ENCODE results near the gene REV3L.

REV3L gene

DNA sequence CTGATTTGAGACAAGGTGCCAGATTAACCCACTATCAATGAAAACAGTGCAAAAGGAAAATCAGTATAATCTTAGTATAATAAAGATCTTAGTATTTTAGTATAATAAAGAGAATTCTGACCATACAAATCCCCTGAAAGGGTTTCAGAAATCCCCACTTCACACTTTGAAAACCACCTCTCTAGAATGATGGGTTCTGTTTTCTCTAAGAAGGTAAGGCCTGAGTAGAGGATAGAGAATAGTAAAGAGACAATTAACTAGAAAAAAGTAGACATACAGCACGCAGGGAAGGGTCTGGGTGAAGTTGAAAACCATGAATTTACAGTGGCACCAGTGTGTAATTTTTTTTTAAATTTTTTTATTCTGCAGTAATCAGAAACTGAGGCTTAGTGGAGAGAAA is 73.6 kb downstream of the REV3L start:
- no CpG with 5 or more reads among the region's 1 CpG for WGBS (ENCODE audit: extremely low coverage, insufficient coverage, low lambda C conversion rate)
- H2BK120ac ChIP-seq (ENCODE audit: low read depth, low read length), result no peak overlapping the region
- no peak overlapping the region for H4K5ac ChIP-seq (ENCODE audit: low read length)
- no peak overlapping the region for H2BK15ac ChIP-seq (replicated peaks; ENCODE audit: low read depth)
- no peaks in the 10 kb centered on the region for H3K36me3 ChIP-seq (ENCODE audit: control insufficient read depth, insufficient read depth, low read length)
- H3K18ac ChIP-seq (ENCODE audit: low read length), result no peak overlapping the region
- H3K27ac ChIP-seq (ENCODE audit: low read depth, low read length), result no peak overlapping the region
- no peak overlapping the region for H3K56ac ChIP-seq (ENCODE audit: low read length)
- H3K4me3 ChIP-seq (ENCODE audit: low read length), result no peak overlapping the region
- no peak overlapping the region for H3K23ac ChIP-seq (ENCODE audit: low read length)
- H3K4me1 ChIP-seq (ENCODE audit: control insufficient read depth, low read depth, low read length), result no peaks in the 10 kb centered on the region
- no peaks in the 10 kb centered on the region for H3K27me3 ChIP-seq (ENCODE audit: insufficient read depth, low read length, poor library complexity)
- no peak overlapping the region for H3K4ac ChIP-seq (ENCODE audit: low read depth, low read length)
- no peak overlapping the region for H3K4me2 ChIP-seq (ENCODE audit: low read length)
- H2AK5ac ChIP-seq (ENCODE audit: low read length), result no peak overlapping the region
- no peak overlapping the region for H4K8ac ChIP-seq (ENCODE audit: low read depth, low read length)
- no peaks in the 10 kb centered on the region for H3K79me2 ChIP-seq (ENCODE audit: control insufficient read depth, insufficient read depth, low read length)
- H3K79me1 ChIP-seq (ENCODE audit: low read length), result no peaks in the 10 kb centered on the region
- no peak overlapping the region for H3K9ac ChIP-seq (ENCODE audit: low read length)
- H2BK5ac ChIP-seq (ENCODE audit: low read length), result no peak overlapping the region
- DNase-seq, result no peak

DNA sequence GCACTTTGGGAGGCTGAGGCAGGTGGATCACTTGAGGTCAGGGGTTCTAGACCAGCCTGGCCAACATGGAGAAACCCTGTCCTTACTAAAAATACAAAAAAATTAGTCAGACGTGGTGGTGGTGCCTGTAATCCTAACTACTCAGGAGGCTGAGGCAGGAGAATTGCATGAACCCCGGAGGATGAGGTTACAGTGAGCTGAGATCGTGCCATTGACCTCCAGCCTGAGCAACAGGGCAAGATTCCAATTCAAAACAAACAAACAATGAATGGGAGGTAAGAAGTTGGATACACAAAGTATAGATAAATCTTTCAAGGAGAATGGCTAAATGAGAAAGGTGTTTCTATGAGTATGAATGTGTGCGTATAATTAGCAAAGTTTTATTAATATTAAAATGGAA is 75.3 kb downstream of the REV3L start:
- no peak overlapping the region for H3K27ac ChIP-seq (ENCODE audit: low read depth, low read length)
- no peaks in the 10 kb centered on the region for H3K27me3 ChIP-seq (ENCODE audit: insufficient read depth, low read length, poor library complexity)
- no peaks in the 10 kb centered on the region for H3K4me1 ChIP-seq (ENCODE audit: control insufficient read depth, low read depth, low read length)
- no peak overlapping the region for H3K23ac ChIP-seq (ENCODE audit: low read length)
- no peak overlapping the region for H3K4ac ChIP-seq (ENCODE audit: low read depth, low read length)
- H3K9ac ChIP-seq (ENCODE audit: low read length), result no peak overlapping the region
- no peak overlapping the region for H2BK120ac ChIP-seq (ENCODE audit: low read depth, low read length)
- H4K8ac ChIP-seq (ENCODE audit: low read depth, low read length), result no peak overlapping the region
- H3K79me1 ChIP-seq (ENCODE audit: low read length), result no peaks in the 10 kb centered on the region
- WGBS (ENCODE audit: extremely low coverage, insufficient coverage, low lambda C conversion rate), result 100% methylated on average over 1 of the region's 4 CpGs
- no peak overlapping the region for H2AK5ac ChIP-seq (ENCODE audit: low read length)
- no peak overlapping the region for H2BK15ac ChIP-seq (replicated peaks; ENCODE audit: low read depth)
- no peak overlapping the region for H3K56ac ChIP-seq (ENCODE audit: low read length)
- no peak overlapping the region for H4K5ac ChIP-seq (ENCODE audit: low read length)
- no peaks in the 10 kb centered on the region for H3K36me3 ChIP-seq (ENCODE audit: control insufficient read depth, insufficient read depth, low read length)
- no peaks in the 10 kb centered on the region for H3K79me2 ChIP-seq (ENCODE audit: control insufficient read depth, insufficient read depth, low read length)
- no peak overlapping the region for H2BK5ac ChIP-seq (ENCODE audit: low read length)
- no peak for DNase-seq
- H3K4me3 ChIP-seq (ENCODE audit: low read length), result no peak overlapping the region
- no peak overlapping the region for H3K18ac ChIP-seq (ENCODE audit: low read length)
- no peak overlapping the region for H3K4me2 ChIP-seq (ENCODE audit: low read length)

DNA sequence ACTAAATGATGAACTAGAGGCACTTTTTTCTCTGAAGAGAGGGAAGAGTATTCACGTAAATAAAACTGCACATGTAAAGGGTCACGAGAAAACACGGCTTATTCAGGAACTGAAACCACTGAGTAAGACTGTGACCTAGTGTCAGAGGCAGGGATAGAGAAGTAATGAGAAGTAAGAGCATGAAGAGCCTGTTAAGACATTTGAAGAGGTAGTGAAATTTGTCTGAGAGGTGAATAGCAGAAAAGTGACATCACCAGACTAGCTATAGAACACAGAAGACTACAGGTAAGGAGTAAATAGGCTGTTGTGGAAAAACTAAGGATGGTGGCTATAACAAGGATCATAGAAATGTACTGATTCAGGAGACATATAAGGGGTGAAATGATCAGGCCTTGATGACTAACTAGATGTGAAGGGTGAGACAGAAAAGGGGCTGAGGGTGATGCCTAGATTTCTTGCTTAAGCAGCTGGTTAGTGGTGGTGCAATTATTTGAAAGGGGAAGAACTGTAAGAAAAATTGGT is 76.8 kb downstream of the REV3L start:
- no peak overlapping the region for H2AK5ac ChIP-seq (ENCODE audit: low read length)
- no peak overlapping the region for H3K18ac ChIP-seq (ENCODE audit: low read length)
- no peaks in the 10 kb centered on the region for H3K27me3 ChIP-seq (ENCODE audit: insufficient read depth, low read length, poor library complexity)
- no peak overlapping the region for H3K4me2 ChIP-seq (ENCODE audit: low read length)
- H3K23ac ChIP-seq (ENCODE audit: low read length), result no peak overlapping the region
- H3K56ac ChIP-seq (ENCODE audit: low read length), result no peak overlapping the region
- DNase-seq, result no peak
- no peaks in the 10 kb centered on the region for H3K79me1 ChIP-seq (ENCODE audit: low read length)
- H3K4me1 ChIP-seq (ENCODE audit: control insufficient read depth, low read depth, low read length), result no peaks in the 10 kb centered on the region
- no peak overlapping the region for H2BK15ac ChIP-seq (replicated peaks; ENCODE audit: low read depth)
- WGBS (ENCODE audit: extremely low coverage, insufficient coverage, low lambda C conversion rate), result no CpG with 5 or more reads among the region's 3 CpGs
- H2BK5ac ChIP-seq (ENCODE audit: low read length), result no peak overlapping the region
- H2BK120ac ChIP-seq (ENCODE audit: low read depth, low read length), result no peak overlapping the region
- H3K27ac ChIP-seq (ENCODE audit: low read depth, low read length), result no peak overlapping the region
- H3K9ac ChIP-seq (ENCODE audit: low read length), result no peak overlapping the region
- H3K79me2 ChIP-seq (ENCODE audit: control insufficient read depth, insufficient read depth, low read length), result no peaks in the 10 kb centered on the region
- no peak overlapping the region for H4K5ac ChIP-seq (ENCODE audit: low read length)
- no peaks in the 10 kb centered on the region for H3K36me3 ChIP-seq (ENCODE audit: control insufficient read depth, insufficient read depth, low read length)
- H4K8ac ChIP-seq (ENCODE audit: low read depth, low read length), result no peak overlapping the region
- no peak overlapping the region for H3K4ac ChIP-seq (ENCODE audit: low read depth, low read length)
- no peak overlapping the region for H3K4me3 ChIP-seq (ENCODE audit: low read length)

DNA sequence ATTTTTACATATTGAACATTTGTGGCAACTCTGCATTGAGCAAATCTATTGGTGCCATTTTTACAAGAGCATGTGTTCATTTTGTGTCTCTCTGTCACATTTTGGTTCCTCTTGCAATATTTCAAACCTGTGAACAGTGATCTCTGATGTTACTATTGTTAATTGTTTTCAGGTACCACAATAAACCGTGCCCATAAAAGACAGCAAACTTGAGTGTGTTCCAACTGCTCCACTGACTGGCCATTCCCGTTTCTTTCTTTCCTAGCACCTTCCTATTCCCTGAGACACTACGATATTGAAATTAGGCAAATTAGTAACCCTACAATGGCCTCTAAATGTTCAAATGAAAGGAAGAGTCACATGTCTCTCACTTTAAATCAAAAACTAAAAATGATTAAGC is 79.6 kb downstream of the REV3L start:
- Histone ChIP-seq H3K4me3 (ENCODE audit: low read length) (no peak overlapping the region), H3K79me2 (ENCODE audit: control insufficient read depth, insufficient read depth, low read length) (no peaks in the 10 kb centered on the region), H3K18ac (ENCODE audit: low read length) (no peak overlapping the region), H2BK5ac (ENCODE audit: low read length) (no peak overlapping the region), H4K8ac (ENCODE audit: low read depth, low read length) (no peak overlapping the region), H2BK120ac (ENCODE audit: low read depth, low read length) (no peak overlapping the region), H3K79me1 (ENCODE audit: low read length) (no peaks in the 10 kb centered on the region), H3K27ac (ENCODE audit: low read depth, low read length) (no peak overlapping the region), H3K23ac (ENCODE audit: low read length) (no peak overlapping the region), H3K4me2 (ENCODE audit: low read length) (no peak overlapping the region), H3K56ac (ENCODE audit: low read length) (no peak overlapping the region), H2BK15ac (replicated peaks; ENCODE audit: low read depth) (no peak overlapping the region), H2AK5ac (ENCODE audit: low read length) (no peak overlapping the region), H3K4ac (ENCODE audit: low read depth, low read length) (no peak overlapping the region), H3K27me3 (ENCODE audit: insufficient read depth, low read length, poor library complexity) (no peaks in the 10 kb centered on the region), H3K9ac (ENCODE audit: low read length) (no peak overlapping the region), H4K5ac (ENCODE audit: low read length) (no peak overlapping the region), H3K36me3 (ENCODE audit: control insufficient read depth, insufficient read depth, low read length) (no peaks in the 10 kb centered on the region), H3K4me1 (ENCODE audit: control insufficient read depth, low read depth, low read length) (no peaks in the 10 kb centered on the region)
- no CpG with 5 or more reads among the region's 3 CpGs for WGBS (ENCODE audit: extremely low coverage, insufficient coverage, low lambda C conversion rate)
- no peak for DNase-seq

DNA sequence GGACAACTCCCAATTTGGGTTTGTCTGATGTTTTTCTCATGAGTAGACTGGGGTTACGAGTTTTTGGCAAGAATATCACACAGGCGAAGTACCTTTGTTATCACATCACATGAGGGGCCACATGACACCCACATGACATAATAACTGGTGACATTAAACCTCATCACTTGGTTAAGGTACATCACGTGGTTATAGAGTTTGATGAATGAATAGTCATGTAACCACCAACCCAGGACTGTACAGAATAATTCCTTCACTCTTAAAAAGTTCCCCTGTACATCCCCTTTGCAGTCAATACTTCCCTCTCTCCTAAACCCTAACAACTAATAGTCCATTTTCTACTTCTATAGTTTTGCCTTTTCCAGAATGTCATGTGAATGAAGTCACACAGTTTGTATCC is 83.4 kb downstream of the REV3L start:
- no peak overlapping the region for H3K56ac ChIP-seq (ENCODE audit: low read length)
- H2BK5ac ChIP-seq (ENCODE audit: low read length), result no peak overlapping the region
- H3K4ac ChIP-seq (ENCODE audit: low read depth, low read length), result no peak overlapping the region
- DNase-seq, result no peak
- no peak overlapping the region for H3K18ac ChIP-seq (ENCODE audit: low read length)
- H3K36me3 ChIP-seq (ENCODE audit: control insufficient read depth, insufficient read depth, low read length), result no peaks in the 10 kb centered on the region
- H2BK15ac ChIP-seq (replicated peaks; ENCODE audit: low read depth), result no peak overlapping the region
- H2AK5ac ChIP-seq (ENCODE audit: low read length), result no peak overlapping the region
- H4K8ac ChIP-seq (ENCODE audit: low read depth, low read length), result no peak overlapping the region
- H3K4me1 ChIP-seq (ENCODE audit: control insufficient read depth, low read depth, low read length), result no peaks in the 10 kb centered on the region
- no peaks in the 10 kb centered on the region for H3K79me2 ChIP-seq (ENCODE audit: control insufficient read depth, insufficient read depth, low read length)
- H3K4me3 ChIP-seq (ENCODE audit: low read length), result no peak overlapping the region
- H3K27ac ChIP-seq (ENCODE audit: low read depth, low read length), result no peak overlapping the region
- WGBS (ENCODE audit: extremely low coverage, insufficient coverage, low lambda C conversion rate), result no CpG with 5 or more reads among the region's 3 CpGs
- no peaks in the 10 kb centered on the region for H3K79me1 ChIP-seq (ENCODE audit: low read length)
- H4K5ac ChIP-seq (ENCODE audit: low read length), result no peak overlapping the region
- no peaks in the 10 kb centered on the region for H3K27me3 ChIP-seq (ENCODE audit: insufficient read depth, low read length, poor library complexity)
- no peak overlapping the region for H2BK120ac ChIP-seq (ENCODE audit: low read depth, low read length)
- H3K23ac ChIP-seq (ENCODE audit: low read length), result no peak overlapping the region
- H3K9ac ChIP-seq (ENCODE audit: low read length), result no peak overlapping the region
- H3K4me2 ChIP-seq (ENCODE audit: low read length), result no peak overlapping the region

DNA sequence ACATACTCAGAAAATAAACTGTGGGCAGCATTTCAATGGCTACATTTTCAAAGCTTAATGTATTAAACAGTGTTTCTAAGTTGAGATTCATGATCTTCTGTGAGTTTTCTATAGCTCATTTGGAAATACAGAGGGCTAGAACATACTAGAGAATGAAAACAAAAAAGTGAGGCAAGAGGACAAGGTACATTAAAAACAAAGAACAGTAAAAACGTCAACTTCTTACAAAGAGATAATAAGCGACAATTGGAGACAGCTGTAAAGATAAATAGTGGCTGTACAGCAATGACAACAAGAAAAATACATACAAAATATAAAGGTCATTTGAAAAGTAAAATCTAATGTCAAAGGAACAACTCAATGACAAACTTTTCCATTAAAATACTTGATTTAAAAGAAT is 94.3 kb downstream of the REV3L start:
- no peak overlapping the region for H3K18ac ChIP-seq (ENCODE audit: low read length)
- no peak overlapping the region for H4K5ac ChIP-seq (ENCODE audit: low read length)
- no peak overlapping the region for H3K4me3 ChIP-seq (ENCODE audit: low read length)
- no peak overlapping the region for H2BK5ac ChIP-seq (ENCODE audit: low read length)
- H3K27ac ChIP-seq (ENCODE audit: low read depth, low read length), result no peak overlapping the region
- DNase-seq, result no peak
- no peak overlapping the region for H3K56ac ChIP-seq (ENCODE audit: low read length)
- no peaks in the 10 kb centered on the region for H3K79me2 ChIP-seq (ENCODE audit: control insufficient read depth, insufficient read depth, low read length)
- no peaks in the 10 kb centered on the region for H3K27me3 ChIP-seq (ENCODE audit: insufficient read depth, low read length, poor library complexity)
- no peak overlapping the region for H3K23ac ChIP-seq (ENCODE audit: low read length)
- H3K36me3 ChIP-seq (ENCODE audit: control insufficient read depth, insufficient read depth, low read length), result no peaks in the 10 kb centered on the region
- H3K79me1 ChIP-seq (ENCODE audit: low read length), result no peaks in the 10 kb centered on the region
- no peaks in the 10 kb centered on the region for H3K4me1 ChIP-seq (ENCODE audit: control insufficient read depth, low read depth, low read length)
- H3K9ac ChIP-seq (ENCODE audit: low read length), result no peak overlapping the region
- no peak overlapping the region for H2BK15ac ChIP-seq (replicated peaks; ENCODE audit: low read depth)
- no peak overlapping the region for H4K8ac ChIP-seq (ENCODE audit: low read depth, low read length)
- H3K4ac ChIP-seq (ENCODE audit: low read depth, low read length), result no peak overlapping the region
- no peak overlapping the region for H3K4me2 ChIP-seq (ENCODE audit: low read length)
- no CpG with 5 or more reads among the region's 2 CpGs for WGBS (ENCODE audit: extremely low coverage, insufficient coverage, low lambda C conversion rate)
- H2AK5ac ChIP-seq (ENCODE audit: low read length), result no peak overlapping the region
- no peak overlapping the region for H2BK120ac ChIP-seq (ENCODE audit: low read depth, low read length)

Data from mesendoderm (in vitro differentiated cells).